Measurements from ENCODE around the gene ATXN1. TPM values are rescaled to one million over a fixed set of nuclear protein-coding genes. Genes with fewer than 3 reads are reported as not detected.

Gene ATXN1
- total RNA-seq, 1 donor from 2014 or later, result 64.5 TPM

DNA sequence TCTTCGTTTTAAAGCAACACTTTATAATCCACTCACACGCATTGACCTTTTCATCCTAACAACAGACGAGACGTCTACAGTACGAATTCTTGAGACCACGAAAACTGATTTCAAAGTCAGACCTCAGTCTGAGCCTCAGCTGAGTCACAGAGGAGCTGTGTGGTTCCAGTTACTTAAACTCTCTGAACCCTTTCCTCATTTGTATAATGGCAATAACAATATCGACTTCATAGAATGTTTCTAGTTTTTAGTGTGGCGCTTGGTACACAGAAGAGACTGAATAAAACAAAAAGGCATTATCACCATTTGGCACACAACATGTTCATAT is 236.9 kb downstream of the ATXN1 start:
- TF ChIP-seq, protein P1, sequence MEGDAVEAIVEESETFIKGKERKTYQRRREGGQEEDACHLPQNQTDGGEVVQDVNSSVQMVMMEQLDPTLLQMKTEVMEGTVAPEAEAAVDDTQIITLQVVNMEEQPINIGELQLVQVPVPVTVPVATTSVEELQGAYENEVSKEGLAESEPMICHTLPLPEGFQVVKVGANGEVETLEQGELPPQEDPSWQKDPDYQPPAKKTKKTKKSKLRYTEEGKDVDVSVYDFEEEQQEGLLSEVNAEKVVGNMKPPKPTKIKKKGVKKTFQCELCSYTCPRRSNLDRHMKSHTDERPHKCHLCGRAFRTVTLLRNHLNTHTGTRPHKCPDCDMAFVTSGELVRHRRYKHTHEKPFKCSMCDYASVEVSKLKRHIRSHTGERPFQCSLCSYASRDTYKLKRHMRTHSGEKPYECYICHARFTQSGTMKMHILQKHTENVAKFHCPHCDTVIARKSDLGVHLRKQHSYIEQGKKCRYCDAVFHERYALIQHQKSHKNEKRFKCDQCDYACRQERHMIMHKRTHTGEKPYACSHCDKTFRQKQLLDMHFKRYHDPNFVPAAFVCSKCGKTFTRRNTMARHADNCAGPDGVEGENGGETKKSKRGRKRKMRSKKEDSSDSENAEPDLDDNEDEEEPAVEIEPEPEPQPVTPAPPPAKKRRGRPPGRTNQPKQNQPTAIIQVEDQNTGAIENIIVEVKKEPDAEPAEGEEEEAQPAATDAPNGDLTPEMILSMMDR (IDR thresholded peaks at IDR 0.05), result no peak
- peak overlapping the region; percentile 90 for H3K27ac Mint-ChIP-seq (ENCODE audit: unreplicated experiment)
- DNase-seq (ENCODE audit: low spot score), result no peak
- H3K4me3 Mint-ChIP-seq (ENCODE audit: unreplicated experiment), result no peak overlapping the region
- no peaks in the 10 kb centered on the region for H3K27me3 Mint-ChIP-seq (ENCODE audit: low read depth)
- no peaks in the 10 kb centered on the region for H3K36me3 Mint-ChIP-seq (ENCODE audit: low read depth)
- peaks cover 34% of the 10 kb centered on the region for H3K4me1 Mint-ChIP-seq (ENCODE audit: low read depth)
- peaks cover 4% of the 10 kb centered on the region for H3K9me3 Mint-ChIP-seq (ENCODE audit: low read depth)

DNA sequence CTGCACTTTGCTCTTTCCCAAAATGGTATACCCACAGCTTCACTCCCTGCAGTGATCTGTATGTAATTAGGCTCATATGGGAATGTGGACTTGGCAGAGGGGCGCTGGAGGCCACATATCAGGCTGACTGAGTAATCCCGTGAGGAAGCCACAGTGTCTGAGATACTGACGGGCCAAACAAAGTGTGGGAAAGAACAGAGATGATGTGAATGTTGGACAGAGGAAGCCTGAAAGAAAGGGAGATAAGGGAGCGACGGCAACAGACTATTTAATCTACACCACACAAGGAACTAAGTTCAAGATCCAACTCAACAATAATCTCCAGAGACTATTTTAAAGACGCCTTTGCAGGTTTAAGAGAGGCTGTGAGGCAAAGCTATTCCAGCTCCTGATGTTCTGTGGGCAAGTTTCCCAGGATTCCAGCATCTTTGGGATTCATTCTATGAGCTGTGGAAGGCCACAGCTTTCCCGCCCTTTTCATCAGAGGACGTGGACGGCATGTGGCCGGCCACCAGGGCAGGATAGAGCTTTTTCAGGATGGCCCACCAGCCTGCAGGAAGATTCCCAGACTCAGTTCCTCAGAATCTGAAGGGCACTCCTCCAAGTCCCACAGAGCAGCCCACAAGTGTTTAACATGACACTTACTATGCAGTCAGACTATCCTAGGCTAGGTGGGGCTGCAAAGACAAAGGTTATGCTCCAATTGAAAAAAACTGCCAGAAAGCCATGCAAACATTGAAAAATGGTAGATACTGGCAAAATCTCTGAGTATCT is 237.5 kb downstream of the ATXN1 start:
- no peaks in the 10 kb centered on the region for H3K36me3 Mint-ChIP-seq (ENCODE audit: low read depth)
- H3K9me3 Mint-ChIP-seq (ENCODE audit: low read depth), result peaks cover 4% of the 10 kb centered on the region
- DNase-seq (ENCODE audit: low spot score), result no peak
- no peak overlapping the region for H3K4me3 Mint-ChIP-seq (ENCODE audit: unreplicated experiment)
- TF ChIP-seq, protein P1 (IDR thresholded peaks at IDR 0.05), result peak; percentile 28
- H3K27me3 Mint-ChIP-seq (ENCODE audit: low read depth), result no peaks in the 10 kb centered on the region
- peaks cover 35% of the 10 kb centered on the region for H3K4me1 Mint-ChIP-seq (ENCODE audit: low read depth)
- H3K27ac Mint-ChIP-seq (ENCODE audit: unreplicated experiment), result peak overlapping the region; percentile 90

DNA sequence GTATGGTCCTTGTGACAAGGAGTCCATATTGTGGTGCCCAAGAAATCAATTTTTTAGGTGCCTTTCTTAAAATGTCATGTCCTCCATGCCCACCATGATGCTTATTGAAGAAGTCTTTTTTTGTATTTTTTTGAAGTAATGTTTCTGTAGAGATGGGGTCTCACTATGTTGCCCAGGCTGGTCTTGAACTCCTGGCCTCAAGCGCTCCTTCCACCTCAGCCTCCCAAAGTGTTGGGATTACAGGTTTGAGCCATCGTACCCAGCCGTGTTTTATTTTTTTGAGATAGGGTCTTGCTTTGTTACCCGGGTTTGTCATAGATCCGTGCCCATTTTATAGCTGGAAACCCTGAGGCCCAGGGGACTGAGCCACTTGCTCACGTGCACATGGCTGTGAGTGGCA is 238.3 kb downstream of the ATXN1 start:
- TF ChIP-seq, protein P1 (IDR thresholded peaks at IDR 0.05), result no peak
- Mint-ChIP-seq H3K4me3 (ENCODE audit: unreplicated experiment) (no peak overlapping the region), H3K27me3 (ENCODE audit: low read depth) (no peaks in the 10 kb centered on the region), H3K4me1 (ENCODE audit: low read depth) (peaks cover 35% of the 10 kb centered on the region), H3K36me3 (ENCODE audit: low read depth) (no peaks in the 10 kb centered on the region), H3K27ac (ENCODE audit: unreplicated experiment) (peak overlapping the region; percentile 90), H3K9me3 (ENCODE audit: low read depth) (peaks cover 4% of the 10 kb centered on the region)
- no peak for DNase-seq (ENCODE audit: low spot score)

DNA sequence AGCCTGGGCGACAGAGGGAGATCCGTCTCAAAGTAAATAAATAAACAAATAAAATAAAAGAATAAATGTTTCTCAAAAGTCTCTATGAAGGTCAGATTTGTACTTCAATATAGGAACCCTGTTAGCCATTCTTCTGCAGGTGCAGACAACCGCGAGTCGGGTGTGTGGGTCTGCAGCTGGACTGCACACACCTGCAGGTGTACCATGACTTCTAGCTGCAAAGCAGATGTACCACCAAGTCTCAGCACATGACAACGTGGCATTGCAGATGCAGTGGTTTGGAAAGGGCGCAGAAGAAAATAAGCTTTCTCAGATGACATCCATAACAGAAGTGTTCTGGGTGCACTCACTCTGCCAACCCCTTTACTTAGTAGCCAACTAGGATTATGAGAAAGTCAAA is 239.7 kb downstream of the ATXN1 start:
- Mint-ChIP-seq H3K27me3 (ENCODE audit: low read depth) (no peaks in the 10 kb centered on the region), H3K36me3 (ENCODE audit: low read depth) (peaks cover 1% of the 10 kb centered on the region), H3K4me1 (ENCODE audit: low read depth) (peaks cover 35% of the 10 kb centered on the region), H3K4me3 (ENCODE audit: unreplicated experiment) (no peak overlapping the region), H3K9me3 (ENCODE audit: low read depth) (peaks cover 4% of the 10 kb centered on the region), H3K27ac (ENCODE audit: unreplicated experiment) (no peak overlapping the region)
- DNase-seq (ENCODE audit: low spot score), result no peak
- TF ChIP-seq, protein P1 (IDR thresholded peaks at IDR 0.05), result no peak

DNA sequence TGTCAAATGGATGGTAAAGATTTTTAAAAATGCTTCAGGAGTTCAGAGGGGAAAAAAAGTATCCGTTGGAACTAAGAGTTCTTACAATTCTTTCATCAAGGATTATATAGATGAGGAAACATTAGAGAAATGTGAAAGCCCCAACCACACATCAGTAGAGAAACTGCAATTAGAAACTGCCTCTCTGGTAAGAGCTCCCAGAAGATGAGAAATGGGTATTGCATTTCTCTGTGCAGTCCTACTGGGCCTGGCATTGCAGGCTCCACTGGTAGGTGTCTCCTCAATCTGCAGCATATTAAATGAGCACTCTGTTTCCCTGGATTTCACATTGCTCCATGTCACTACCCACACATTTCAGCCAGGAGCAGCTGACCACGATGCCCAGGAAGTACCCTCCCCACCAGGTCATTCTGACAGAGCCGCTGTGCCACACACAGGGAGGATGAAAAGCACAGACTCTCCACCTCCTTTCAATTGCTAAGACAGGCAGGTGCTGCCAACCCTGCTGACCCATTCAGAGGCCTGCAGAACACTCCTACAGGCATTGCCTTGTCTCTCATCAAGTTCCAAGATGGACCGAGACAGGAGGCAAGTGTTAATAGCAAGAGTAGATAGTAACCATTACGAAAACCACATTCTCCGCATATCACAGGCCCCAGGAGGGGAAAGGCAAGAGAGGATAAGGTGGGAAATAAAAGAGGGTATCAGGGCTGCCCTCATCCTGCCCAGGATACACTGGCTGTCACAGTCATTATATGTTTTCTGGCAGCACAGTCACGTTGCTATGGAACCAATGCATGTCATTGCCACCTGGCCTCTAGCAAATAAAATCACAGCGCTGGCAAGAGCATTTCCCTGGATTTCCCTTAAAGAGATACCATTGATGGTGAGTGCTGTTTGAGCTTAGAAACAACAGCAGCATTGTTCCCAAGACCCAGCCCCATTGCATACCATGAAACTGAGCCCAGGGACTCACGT is 241.7 kb downstream of the ATXN1 start:
- Mint-ChIP-seq H3K27ac (ENCODE audit: unreplicated experiment) (no peak overlapping the region), H3K36me3 (ENCODE audit: low read depth) (peaks cover 1% of the 10 kb centered on the region), H3K4me1 (ENCODE audit: low read depth) (peaks cover 32% of the 10 kb centered on the region), H3K9me3 (ENCODE audit: low read depth) (no peaks in the 10 kb centered on the region), H3K27me3 (ENCODE audit: low read depth) (no peaks in the 10 kb centered on the region), H3K4me3 (ENCODE audit: unreplicated experiment) (no peak overlapping the region)
- TF ChIP-seq, protein P1 (IDR thresholded peaks at IDR 0.05), result no peak
- no peak for DNase-seq (ENCODE audit: low spot score)

Measured in chondrocyte (in vitro differentiated cells).